HG03095 (cell line): Measurements from ENCODE around the gene PLA2G4A.

Source experiments
- ATAC-seq: cut with Tn5 transposase; IDR thresholded peaks from one replicate; pipeline ENCODE4 v1.9.1; 2021; ENCODE audit warnings: moderate library complexity; ENCODE audit not compliant: unreplicated experiment

PLA2G4A gene

GRCh38 chr1:186975220-186975619 is 146.5 kb downstream of the PLA2G4A start:
- ATAC-seq, result no peak

GRCh38 chr1:186976700-186977099 is 148.0 kb downstream of the PLA2G4A start:
- no peak for ATAC-seq

GRCh38 chr1:186977266-186977957 is 148.7 kb downstream of the PLA2G4A start:
- no peak for ATAC-seq

- ATAC-seq, result no peak
Observed at GRCh38 chr1:186978596-186979556, 150.1 kb downstream of the PLA2G4A start.

- no peak for ATAC-seq
Observed at GRCh38 chr1:186980400-186980799, 151.7 kb downstream of the PLA2G4A start.

- ATAC-seq, result no peak
Observed at GRCh38 chr1:186982116-186982515, 153.4 kb downstream of the PLA2G4A start.

GRCh38 chr1:186983327-186983726 is 154.6 kb downstream of the PLA2G4A start:
- ATAC-seq, result no peak

- ATAC-seq, result no peak
Observed at GRCh38 chr1:186984959-186985358, 156.2 kb downstream of the PLA2G4A start.

- ATAC-seq, result no peak
Observed at GRCh38 chr1:186985889-186986491, 157.2 kb downstream of the PLA2G4A start.

GRCh38 chr1:186987065-186987464 is 158.3 kb downstream of the PLA2G4A start:
- no peak for ATAC-seq

- ATAC-seq, result no peak
Observed at GRCh38 chr1:186987769-186988168, 159.0 kb downstream of the PLA2G4A start.

GRCh38 chr1:186993996-186994395 is 165.2 kb downstream of the PLA2G4A start:
- no peak for ATAC-seq

GRCh38 chr1:186994897-186995296 is 166.1 kb downstream of the PLA2G4A start:
- ATAC-seq, result no peak

GRCh38 chr1:186996816-186997215 is 168.1 kb downstream of the PLA2G4A start:
- ATAC-seq, result no peak

GRCh38 chr1:186997877-186998276 is 169.1 kb downstream of the PLA2G4A start:
- no peak for ATAC-seq

- ATAC-seq, result no peak
Observed at GRCh38 chr1:186999506-186999905, 170.8 kb downstream of the PLA2G4A start.

GRCh38 chr1:187001198-187001889 is 172.6 kb downstream of the PLA2G4A start:
- no peak for ATAC-seq

- ATAC-seq, result no peak
Observed at GRCh38 chr1:187003353-187003752, 174.6 kb downstream of the PLA2G4A start.

- ATAC-seq, result no peak
Observed at GRCh38 chr1:187006896-187007295, 178.1 kb downstream of the PLA2G4A start.

- no peak for ATAC-seq
Observed at GRCh38 chr1:187009320-187009719, 180.6 kb downstream of the PLA2G4A start.
